WTC11 (cell line): ENCODE data around the gene BEND3. TPM values are rescaled to one million over a fixed set of nuclear protein-coding genes. Genes with fewer than 3 reads are reported as not detected.

Experiments used
- ATAC-seq: fragments of 200-7000 bp; cut with Tn5 transposase; 2 replicates; pipeline ENCODE4 v1.10.0; 2021; ENCODE audit warnings: mild to moderate bottlenecking, moderate library complexity
- CTCF ChIA-PET: fragments of 300-600 bp; sonication (Branson Sonifier 250); formaldehyde crosslinking; loops from one replicate; lab custom pipeline; 2021; ENCODE audit warnings: antibody characterized with exemption; lab: Charles Lee
- POLR2A ChIA-PET: fragments of 350-600 bp; sonication (Branson Sonifier 250); formaldehyde crosslinking; loops from one replicate; lab custom pipeline; 2021; ENCODE audit warnings: antibody characterized with exemption; lab: Charles Lee
- DNase-seq: peaks from one replicate; pipeline ENCODE4 v3.0.0; 2021; ENCODE audit warnings: low spot score
- H3K27ac Mint-ChIP-seq: 2 replicates; pipeline ENCODE4 v1.8.0; 2021; ENCODE audit warnings: mixed read lengths
- H3K27me3 Mint-ChIP-seq: 2 replicates; pipeline ENCODE4 v1.8.0; 2021; ENCODE audit warnings: low read depth, mild to moderate bottlenecking, moderate library complexity, mixed read lengths
- H3K36me3 Mint-ChIP-seq: 2 replicates; pipeline ENCODE4 v1.8.0; 2021; ENCODE audit warnings: mixed read lengths
- H3K4me1 Mint-ChIP-seq: 2 replicates; pipeline ENCODE4 v1.8.0; 2022; ENCODE audit warnings: mixed read lengths
- H3K4me3 Mint-ChIP-seq: 2 replicates; pipeline ENCODE4 v1.8.0; 2021; ENCODE audit warnings: mild to moderate bottlenecking, moderate library complexity, mixed read lengths
- H3K9me3 Mint-ChIP-seq: 2 replicates; pipeline ENCODE4 v1.8.0; 2021; ENCODE audit warnings: mixed read lengths
- CBFB ChIP-seq: sonication (generic); formaldehyde crosslinking; IDR thresholded peaks from 2 replicates; pipeline ENCODE4 v1.8.1; 2022; ENCODE audit warnings: mild to moderate bottlenecking, low read depth, missing genetic modification reagents
- CREM ChIP-seq: sonication (generic); formaldehyde crosslinking; IDR thresholded peaks from 2 replicates; pipeline ENCODE4 v1.8.1; 2022; ENCODE audit warnings: mild to moderate bottlenecking, missing genetic modification reagents, moderate library complexity
- EMX1 ChIP-seq: fragments of 250-450 bp; sonication (Bioruptor Pico); IDR thresholded peaks from 2 replicates; pipeline ENCODE4 v1.8.0; 2021; ENCODE audit warnings: mild to moderate bottlenecking
- FOXJ3 ChIP-seq: sonication (generic); formaldehyde crosslinking; IDR thresholded peaks from 2 replicates; pipeline ENCODE4 v1.9.0; 2021; ENCODE audit warnings: missing genetic modification reagents, mild to moderate bottlenecking, borderline replicate concordance
- IRF2 ChIP-seq: sonication (generic); formaldehyde crosslinking; IDR thresholded peaks from 2 replicates; pipeline ENCODE4 v1.8.0; 2022; ENCODE audit warnings: low read depth, missing genetic modification reagents, borderline replicate concordance
- TEAD1 ChIP-seq: sonication (generic); formaldehyde crosslinking; IDR thresholded peaks from 2 replicates; pipeline ENCODE4 v1.8.0; 2022; ENCODE audit warnings: mild to moderate bottlenecking, missing genetic modification reagents
- TP53 ChIP-seq: sonication (generic); formaldehyde crosslinking; IDR thresholded peaks from 2 replicates; pipeline ENCODE4 v1.8.1; 2023; ENCODE audit warnings: mild to moderate bottlenecking, missing genetic modification reagents
- ZNF138 ChIP-seq: sonication (generic); formaldehyde crosslinking; conservative IDR thresholded peaks from 2 replicates; pipeline ENCODE4 v1.8.1; 2022; ENCODE audit warnings: mild to moderate bottlenecking, moderate library complexity, missing genetic modification reagents
- ZNF232 ChIP-seq: sonication (generic); formaldehyde crosslinking; IDR thresholded peaks from 2 replicates; pipeline ENCODE4 v1.8.0; 2022; ENCODE audit warnings: mild to moderate bottlenecking, missing genetic modification reagents
- ZNF423 ChIP-seq: fragments of 250-450 bp; sonication (Bioruptor Pico); IDR thresholded peaks from 2 replicates; pipeline ENCODE4 v2.1.2; 2022; ENCODE audit warnings: mild to moderate bottlenecking, moderate library complexity
- ZNF671 ChIP-seq: fragments of 250-450 bp; sonication (Bioruptor Pico); IDR thresholded peaks from 2 replicates; pipeline ENCODE4 v1.8.0; 2021; ENCODE audit warnings: mild to moderate bottlenecking
- total RNA-seq: library from RNA; stranded (reverse); gene quantifications from 3 replicates; pipeline ENCODE4 v1.2.3, GENCODE V29; 2021
- TF ChIP-seq, protein P1 (sequence below): sonication (generic); formaldehyde crosslinking; IDR thresholded peaks from 2 replicates; pipeline ENCODE4 v1.8.1; 2022; ENCODE audit warnings: mild to moderate bottlenecking, missing genetic modification reagents, moderate library complexity, borderline replicate concordance
- TF ChIP-seq, protein P2 (sequence below): sonication (generic); formaldehyde crosslinking; IDR thresholded peaks from 2 replicates; pipeline ENCODE4 v1.8.1; 2023; ENCODE audit warnings: mild to moderate bottlenecking, moderate library complexity, missing genetic modification reagents
- TF ChIP-seq, protein P3 (sequence below): fragments of 250-450 bp; sonication (Bioruptor Pico); IDR thresholded peaks from 2 replicates; pipeline ENCODE4 v1.9.0; 2021; ENCODE audit warnings: moderate library complexity, mild to moderate bottlenecking, inconsistent platforms, borderline replicate concordance
- TF ChIP-seq, protein P4 (sequence below): sonication (generic); formaldehyde crosslinking; IDR thresholded peaks from 2 replicates; pipeline ENCODE4 v1.8.0; 2023; ENCODE audit warnings: mild to moderate bottlenecking, missing genetic modification reagents
- TF ChIP-seq, protein P5 (sequence below): sonication (generic); formaldehyde crosslinking; IDR thresholded peaks from 2 replicates; pipeline ENCODE4 v1.8.0; 2023; ENCODE audit warnings: missing genetic modification reagents
- TF ChIP-seq, protein P6 (sequence below): sonication (generic); formaldehyde crosslinking; IDR thresholded peaks from 2 replicates; pipeline ENCODE4 v1.8.0; 2022; ENCODE audit warnings: mild to moderate bottlenecking, missing genetic modification reagents
- TF ChIP-seq, protein P7 (sequence below): sonication (generic); formaldehyde crosslinking; IDR thresholded peaks from 2 replicates; pipeline ENCODE4 v1.8.1; 2022; ENCODE audit warnings: mild to moderate bottlenecking, moderate library complexity, missing genetic modification reagents
- TF ChIP-seq, protein P8 (sequence below): sonication (generic); formaldehyde crosslinking; IDR thresholded peaks from 2 replicates; pipeline ENCODE4 v1.8.0; 2022; ENCODE audit warnings: mild to moderate bottlenecking, missing genetic modification reagents

Gene BEND3
- total RNA-seq, 1 experiment from 2014 or later = 25.4 TPM

DNA sequence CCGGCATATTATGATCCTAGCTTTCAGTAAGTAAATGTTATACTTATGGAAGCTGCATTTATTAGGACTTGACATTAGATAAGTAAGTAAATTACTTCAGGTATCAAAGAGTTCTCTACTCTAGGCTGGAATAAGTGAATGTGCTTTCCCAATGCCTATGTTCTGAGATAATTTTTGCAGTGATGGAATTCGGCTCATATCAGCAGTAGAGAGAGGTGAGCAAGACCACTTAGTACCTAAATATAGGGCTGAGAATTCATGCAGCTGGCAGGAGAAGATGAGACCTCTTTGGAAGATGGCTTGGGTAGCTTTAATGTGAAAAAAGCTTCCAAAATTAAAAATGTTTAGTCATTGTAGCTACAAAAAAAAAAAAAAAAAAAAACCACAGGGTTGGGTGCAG lies 13.3 kb upstream of the BEND3 start:
- Mint-ChIP-seq H3K27me3 (no peaks in the 10 kb centered on the region), H3K36me3 (no peaks in the 10 kb centered on the region), H3K9me3 (no peaks in the 10 kb centered on the region), H3K4me1 (peaks cover 51% of the 10 kb centered on the region), H3K27ac (no peak overlapping the region), H3K4me3 (no peak overlapping the region)
- ATAC-seq (no peak), DNase-seq (no peak)
- TF ChIP-seq, protein P1, sequence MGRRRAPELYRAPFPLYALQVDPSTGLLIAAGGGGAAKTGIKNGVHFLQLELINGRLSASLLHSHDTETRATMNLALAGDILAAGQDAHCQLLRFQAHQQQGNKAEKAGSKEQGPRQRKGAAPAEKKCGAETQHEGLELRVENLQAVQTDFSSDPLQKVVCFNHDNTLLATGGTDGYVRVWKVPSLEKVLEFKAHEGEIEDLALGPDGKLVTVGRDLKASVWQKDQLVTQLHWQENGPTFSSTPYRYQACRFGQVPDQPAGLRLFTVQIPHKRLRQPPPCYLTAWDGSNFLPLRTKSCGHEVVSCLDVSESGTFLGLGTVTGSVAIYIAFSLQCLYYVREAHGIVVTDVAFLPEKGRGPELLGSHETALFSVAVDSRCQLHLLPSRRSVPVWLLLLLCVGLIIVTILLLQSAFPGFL (CRISPR knock-in tag) = no peak
- TF ChIP-seq, protein P2, sequence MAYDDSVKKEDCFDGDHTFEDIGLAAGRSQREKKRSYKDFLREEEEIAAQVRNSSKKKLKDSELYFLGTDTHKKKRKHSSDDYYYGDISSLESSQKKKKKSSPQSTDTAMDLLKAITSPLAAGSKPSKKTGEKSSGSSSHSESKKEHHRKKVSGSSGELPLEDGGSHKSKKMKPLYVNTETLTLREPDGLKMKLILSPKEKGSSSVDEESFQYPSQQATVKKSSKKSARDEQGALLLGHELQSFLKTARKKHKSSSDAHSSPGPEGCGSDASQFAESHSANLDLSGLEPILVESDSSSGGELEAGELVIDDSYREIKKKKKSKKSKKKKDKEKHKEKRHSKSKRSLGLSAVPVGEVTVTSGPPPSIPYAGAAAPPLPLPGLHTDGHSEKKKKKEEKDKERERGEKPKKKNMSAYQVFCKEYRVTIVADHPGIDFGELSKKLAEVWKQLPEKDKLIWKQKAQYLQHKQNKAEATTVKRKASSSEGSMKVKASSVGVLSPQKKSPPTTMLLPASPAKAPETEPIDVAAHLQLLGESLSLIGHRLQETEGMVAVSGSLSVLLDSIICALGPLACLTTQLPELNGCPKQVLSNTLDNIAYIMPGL = no peak
- TF ChIP-seq, protein P3, sequence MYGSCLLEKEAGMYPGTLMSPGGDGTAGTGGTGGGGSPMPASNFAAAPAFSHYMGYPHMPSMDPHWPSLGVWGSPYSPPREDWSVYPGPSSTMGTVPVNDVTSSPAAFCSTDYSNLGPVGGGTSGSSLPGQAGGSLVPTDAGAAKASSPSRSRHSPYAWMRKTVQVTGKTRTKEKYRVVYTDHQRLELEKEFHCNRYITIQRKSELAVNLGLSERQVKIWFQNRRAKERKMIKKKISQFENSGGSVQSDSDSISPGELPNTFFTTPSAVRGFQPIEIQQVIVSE (CRISPR knock-in tag) = no peak
- TF ChIP-seq, protein P4, sequence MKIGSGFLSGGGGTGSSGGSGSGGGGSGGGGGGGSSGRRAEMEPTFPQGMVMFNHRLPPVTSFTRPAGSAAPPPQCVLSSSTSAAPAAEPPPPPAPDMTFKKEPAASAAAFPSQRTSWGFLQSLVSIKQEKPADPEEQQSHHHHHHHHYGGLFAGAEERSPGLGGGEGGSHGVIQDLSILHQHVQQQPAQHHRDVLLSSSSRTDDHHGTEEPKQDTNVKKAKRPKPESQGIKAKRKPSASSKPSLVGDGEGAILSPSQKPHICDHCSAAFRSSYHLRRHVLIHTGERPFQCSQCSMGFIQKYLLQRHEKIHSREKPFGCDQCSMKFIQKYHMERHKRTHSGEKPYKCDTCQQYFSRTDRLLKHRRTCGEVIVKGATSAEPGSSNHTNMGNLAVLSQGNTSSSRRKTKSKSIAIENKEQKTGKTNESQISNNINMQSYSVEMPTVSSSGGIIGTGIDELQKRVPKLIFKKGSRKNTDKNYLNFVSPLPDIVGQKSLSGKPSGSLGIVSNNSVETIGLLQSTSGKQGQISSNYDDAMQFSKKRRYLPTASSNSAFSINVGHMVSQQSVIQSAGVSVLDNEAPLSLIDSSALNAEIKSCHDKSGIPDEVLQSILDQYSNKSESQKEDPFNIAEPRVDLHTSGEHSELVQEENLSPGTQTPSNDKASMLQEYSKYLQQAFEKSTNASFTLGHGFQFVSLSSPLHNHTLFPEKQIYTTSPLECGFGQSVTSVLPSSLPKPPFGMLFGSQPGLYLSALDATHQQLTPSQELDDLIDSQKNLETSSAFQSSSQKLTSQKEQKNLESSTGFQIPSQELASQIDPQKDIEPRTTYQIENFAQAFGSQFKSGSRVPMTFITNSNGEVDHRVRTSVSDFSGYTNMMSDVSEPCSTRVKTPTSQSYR (CRISPR knock-in tag) = no peak
- no peak for TF ChIP-seq EMX1 (CRISPR knock-in tag)
- no peak for TF ChIP-seq IRF2 (CRISPR knock-in tag)
- TF ChIP-seq ZNF138 (CRISPR knock-in tag) = no peak
- TF ChIP-seq TP53 (CRISPR knock-in tag) = no peak
- ChIA-PET CTCF (interaction anchor here (0.6 to 2.0 kb wide), 4 partner anchors 15 to 101 kb away, joined by 3 to 7 read pairs (median 4); partner anchors contain the start of gene MTRES1), POLR2A (no interaction called here)

DNA sequence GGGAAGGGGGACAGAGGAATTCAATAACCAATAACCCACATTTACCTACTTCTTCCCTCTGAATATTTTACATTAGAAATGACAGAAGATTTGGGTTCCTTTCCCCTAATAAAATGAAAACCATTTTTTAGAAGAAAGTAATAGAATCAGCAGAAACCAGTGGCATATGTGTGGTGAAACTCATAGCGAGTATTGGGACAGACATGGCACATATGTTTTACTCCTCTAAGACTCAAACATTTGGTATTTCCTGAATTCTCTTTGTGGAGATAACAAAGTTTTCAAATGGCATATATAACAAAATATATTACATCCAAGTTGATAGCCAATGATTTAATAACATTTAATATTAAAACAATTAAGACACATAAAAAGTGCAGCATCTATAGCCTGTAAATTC lies 12.9 kb upstream of the BEND3 start:
- Mint-ChIP-seq H3K9me3 (no peaks in the 10 kb centered on the region), H3K4me1 (peaks cover 51% of the 10 kb centered on the region), H3K36me3 (no peaks in the 10 kb centered on the region), H3K4me3 (no peak overlapping the region), H3K27me3 (no peaks in the 10 kb centered on the region), H3K27ac (no peak overlapping the region)
- no peak for TF ChIP-seq TEAD1 (CRISPR knock-in tag)
- no peak for ATAC-seq
- ChIA-PET CTCF (interaction anchor here (1.4 to 2.0 kb wide), 2 partner anchors 14 to 24 kb away, joined by 4 to 7 read pairs; no protein-coding TSS in a partner anchor), POLR2A (no interaction called here)
- no peak for DNase-seq

DNA sequence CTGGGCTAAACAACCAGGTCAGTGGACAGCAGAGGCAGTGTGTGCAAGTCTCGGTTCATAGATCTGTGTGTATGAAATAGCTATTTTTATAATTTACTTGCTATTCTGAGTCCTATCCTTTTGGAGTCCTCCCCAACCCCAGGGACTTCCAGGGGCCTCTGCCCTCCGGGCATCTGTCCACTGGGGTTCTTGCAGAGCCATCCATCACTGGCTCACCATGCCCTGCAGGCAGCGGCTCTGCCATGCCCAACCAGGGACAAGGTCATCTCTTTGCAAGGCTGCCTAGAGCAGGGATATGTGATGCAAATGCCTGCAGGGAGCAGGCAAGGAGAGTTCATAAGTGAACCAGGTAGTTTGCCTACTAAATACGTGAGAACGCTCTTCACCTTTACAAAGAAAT lies 10.5 kb upstream of the BEND3 start:
- H3K4me1 Mint-ChIP-seq = peaks cover 65% of the 10 kb centered on the region
- H3K4me3 Mint-ChIP-seq = no peak overlapping the region
- DNase-seq (no peak), ATAC-seq (no peak)
- POLR2A ChIA-PET = interaction anchor here (0.6 kb wide), 2 partner anchors 12 to 59 kb away, joined by 4 to 7 read pairs; no protein-coding TSS in a partner anchor
- no peaks in the 10 kb centered on the region for H3K27me3 Mint-ChIP-seq
- H3K36me3 Mint-ChIP-seq = no peaks in the 10 kb centered on the region
- TF ChIP-seq ZNF671 (CRISPR knock-in tag) = no peak
- CTCF ChIA-PET = interaction anchor here (1.0 to 1.2 kb wide), 2 partner anchors 13 to 19 kb away, joined by 3 to 5 read pairs; no protein-coding TSS in a partner anchor
- peak overlapping the region; percentile 89; the same call in 1 of the 2 replicates for H3K27ac Mint-ChIP-seq
- no peaks in the 10 kb centered on the region for H3K9me3 Mint-ChIP-seq

DNA sequence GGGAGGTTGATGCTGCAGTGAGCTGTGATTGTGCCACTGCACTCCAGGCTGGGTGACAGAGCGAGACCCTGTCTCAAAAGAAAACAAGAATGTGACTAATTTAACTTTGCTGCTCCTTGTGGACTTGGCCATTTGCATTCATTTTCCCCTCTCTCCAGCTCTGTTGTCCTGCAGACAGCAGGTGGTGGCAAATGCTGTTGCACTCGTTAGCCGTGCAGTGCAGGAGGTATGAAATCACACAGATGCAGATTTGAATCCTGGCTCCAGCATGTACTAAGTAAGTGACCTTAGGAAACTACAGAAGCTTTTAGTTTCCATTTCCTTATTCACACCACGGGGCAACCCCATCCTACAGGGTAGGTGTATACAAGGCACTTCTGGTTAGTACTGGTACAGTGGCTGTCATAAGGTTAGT lies 9.6 kb upstream of the BEND3 start:
- Mint-ChIP-seq H3K4me3 (no peak overlapping the region), H3K27me3 (no peaks in the 10 kb centered on the region), H3K27ac (peak overlapping the region; percentile 89), H3K4me1 (peaks cover 64% of the 10 kb centered on the region), H3K9me3 (no peaks in the 10 kb centered on the region), H3K36me3 (no peaks in the 10 kb centered on the region)
- ChIA-PET POLR2A (interaction anchor here (0.8 to 1.0 kb wide), 2 partner anchors 9 to 11 kb away, joined by 3 to 4 read pairs; partner anchors contain the start of gene BEND3), CTCF (interaction anchor here (0.8 to 1.7 kb wide), 4 partner anchors 9 to 193 kb away, joined by 3 to 5 read pairs (median 4); no protein-coding TSS in a partner anchor)
- DNase-seq = no peak
- peak; percentile 87 for ATAC-seq
- peak; percentile 75 for TF ChIP-seq ZNF232 (CRISPR knock-in tag)
- no peak for TF ChIP-seq CBFB
- peak; percentile 38; the same call in 1 of the 2 replicates for TF ChIP-seq CREM (CRISPR knock-in tag)
- TF ChIP-seq, protein P5, sequence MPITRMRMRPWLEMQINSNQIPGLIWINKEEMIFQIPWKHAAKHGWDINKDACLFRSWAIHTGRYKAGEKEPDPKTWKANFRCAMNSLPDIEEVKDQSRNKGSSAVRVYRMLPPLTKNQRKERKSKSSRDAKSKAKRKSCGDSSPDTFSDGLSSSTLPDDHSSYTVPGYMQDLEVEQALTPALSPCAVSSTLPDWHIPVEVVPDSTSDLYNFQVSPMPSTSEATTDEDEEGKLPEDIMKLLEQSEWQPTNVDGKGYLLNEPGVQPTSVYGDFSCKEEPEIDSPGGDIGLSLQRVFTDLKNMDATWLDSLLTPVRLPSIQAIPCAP (CRISPR knock-in tag) = no peak
- TF ChIP-seq, protein P6, sequence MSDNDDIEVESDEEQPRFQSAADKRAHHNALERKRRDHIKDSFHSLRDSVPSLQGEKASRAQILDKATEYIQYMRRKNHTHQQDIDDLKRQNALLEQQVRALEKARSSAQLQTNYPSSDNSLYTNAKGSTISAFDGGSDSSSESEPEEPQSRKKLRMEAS (CRISPR knock-in tag) = peak; percentile 66
- TF ChIP-seq, protein P7, sequence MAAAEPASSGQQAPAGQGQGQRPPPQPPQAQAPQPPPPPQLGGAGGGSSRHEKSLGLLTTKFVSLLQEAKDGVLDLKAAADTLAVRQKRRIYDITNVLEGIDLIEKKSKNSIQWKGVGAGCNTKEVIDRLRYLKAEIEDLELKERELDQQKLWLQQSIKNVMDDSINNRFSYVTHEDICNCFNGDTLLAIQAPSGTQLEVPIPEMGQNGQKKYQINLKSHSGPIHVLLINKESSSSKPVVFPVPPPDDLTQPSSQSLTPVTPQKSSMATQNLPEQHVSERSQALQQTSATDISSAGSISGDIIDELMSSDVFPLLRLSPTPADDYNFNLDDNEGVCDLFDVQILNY (CRISPR knock-in tag) = no peak
- TF ChIP-seq FOXJ3 (CRISPR knock-in tag) = 0 out of 2 replicates have a peak, but pooled peaks have one; percentile 53
- TF ChIP-seq, protein P8, sequence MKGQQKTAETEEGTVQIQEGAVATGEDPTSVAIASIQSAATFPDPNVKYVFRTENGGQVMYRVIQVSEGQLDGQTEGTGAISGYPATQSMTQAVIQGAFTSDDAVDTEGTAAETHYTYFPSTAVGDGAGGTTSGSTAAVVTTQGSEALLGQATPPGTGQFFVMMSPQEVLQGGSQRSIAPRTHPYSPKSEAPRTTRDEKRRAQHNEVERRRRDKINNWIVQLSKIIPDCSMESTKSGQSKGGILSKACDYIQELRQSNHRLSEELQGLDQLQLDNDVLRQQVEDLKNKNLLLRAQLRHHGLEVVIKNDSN (CRISPR knock-in tag) = 0 out of 2 replicates have a peak, but pooled peaks have one; percentile 16
- no peak for TF ChIP-seq ZNF423 (CRISPR knock-in tag)
